ENCODE measurements around the gene SLAMF1. TPM values are rescaled to one million over a fixed set of nuclear protein-coding genes. Genes with fewer than 3 reads are reported as not detected.
A peak's percentile ranks its signal among the peaks of the same experiment; 100 is the strongest.
"Not testable (repeated sequence)": the region's sequence is repeated elsewhere in the genome, so short reads cannot be mapped to it uniquely, and the experiment has no call there.

SLAMF1 gene
- total RNA-seq, 4 donors from 2014 or later: 1.1 to 2.2 (median 1.7) TPM; not detected in 1

DNA sequence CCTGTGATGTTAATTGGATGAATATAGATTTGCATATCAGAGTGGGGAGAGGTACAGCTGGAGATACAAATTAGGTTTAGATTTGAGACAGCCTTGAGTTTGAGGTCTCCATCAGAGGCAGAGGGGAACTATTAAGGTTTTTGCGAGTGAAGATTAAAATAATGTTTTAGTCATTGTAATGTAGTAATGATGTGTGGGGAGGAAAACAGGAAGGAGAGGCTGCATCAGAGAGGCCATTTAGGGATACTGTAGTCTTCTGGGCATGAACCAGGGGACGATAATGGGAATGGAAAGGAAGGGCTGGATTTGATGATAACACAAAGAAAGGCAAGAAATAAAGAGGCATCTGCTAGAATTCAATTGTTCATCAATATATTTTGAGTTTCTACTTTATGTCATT, 77.0 kb downstream of the SLAMF1 start:
- Histone ChIP-seq H3K4me1 (no peaks in the 10 kb centered on the region), H3K4me3 (no peak overlapping the region), H3K9me3 (no peaks in the 10 kb centered on the region), H3K36me3 (no peaks in the 10 kb centered on the region), H3K27ac (no peak overlapping the region), H3K27me3 (no peaks in the 10 kb centered on the region)
- WGBS, 2 donors: 48 to 57% methylated on average over 2 of the region's 2 CpGs
- intact Hi-C loops (cut with DNase I): no loop called here
- TF ChIP-seq POLR2A (IDR thresholded peaks at IDR 0.05): no peak
- TF ChIP-seq, protein P1, sequence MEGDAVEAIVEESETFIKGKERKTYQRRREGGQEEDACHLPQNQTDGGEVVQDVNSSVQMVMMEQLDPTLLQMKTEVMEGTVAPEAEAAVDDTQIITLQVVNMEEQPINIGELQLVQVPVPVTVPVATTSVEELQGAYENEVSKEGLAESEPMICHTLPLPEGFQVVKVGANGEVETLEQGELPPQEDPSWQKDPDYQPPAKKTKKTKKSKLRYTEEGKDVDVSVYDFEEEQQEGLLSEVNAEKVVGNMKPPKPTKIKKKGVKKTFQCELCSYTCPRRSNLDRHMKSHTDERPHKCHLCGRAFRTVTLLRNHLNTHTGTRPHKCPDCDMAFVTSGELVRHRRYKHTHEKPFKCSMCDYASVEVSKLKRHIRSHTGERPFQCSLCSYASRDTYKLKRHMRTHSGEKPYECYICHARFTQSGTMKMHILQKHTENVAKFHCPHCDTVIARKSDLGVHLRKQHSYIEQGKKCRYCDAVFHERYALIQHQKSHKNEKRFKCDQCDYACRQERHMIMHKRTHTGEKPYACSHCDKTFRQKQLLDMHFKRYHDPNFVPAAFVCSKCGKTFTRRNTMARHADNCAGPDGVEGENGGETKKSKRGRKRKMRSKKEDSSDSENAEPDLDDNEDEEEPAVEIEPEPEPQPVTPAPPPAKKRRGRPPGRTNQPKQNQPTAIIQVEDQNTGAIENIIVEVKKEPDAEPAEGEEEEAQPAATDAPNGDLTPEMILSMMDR (IDR thresholded peaks at IDR 0.05): no peak
- DNase-seq: no peak

DNA sequence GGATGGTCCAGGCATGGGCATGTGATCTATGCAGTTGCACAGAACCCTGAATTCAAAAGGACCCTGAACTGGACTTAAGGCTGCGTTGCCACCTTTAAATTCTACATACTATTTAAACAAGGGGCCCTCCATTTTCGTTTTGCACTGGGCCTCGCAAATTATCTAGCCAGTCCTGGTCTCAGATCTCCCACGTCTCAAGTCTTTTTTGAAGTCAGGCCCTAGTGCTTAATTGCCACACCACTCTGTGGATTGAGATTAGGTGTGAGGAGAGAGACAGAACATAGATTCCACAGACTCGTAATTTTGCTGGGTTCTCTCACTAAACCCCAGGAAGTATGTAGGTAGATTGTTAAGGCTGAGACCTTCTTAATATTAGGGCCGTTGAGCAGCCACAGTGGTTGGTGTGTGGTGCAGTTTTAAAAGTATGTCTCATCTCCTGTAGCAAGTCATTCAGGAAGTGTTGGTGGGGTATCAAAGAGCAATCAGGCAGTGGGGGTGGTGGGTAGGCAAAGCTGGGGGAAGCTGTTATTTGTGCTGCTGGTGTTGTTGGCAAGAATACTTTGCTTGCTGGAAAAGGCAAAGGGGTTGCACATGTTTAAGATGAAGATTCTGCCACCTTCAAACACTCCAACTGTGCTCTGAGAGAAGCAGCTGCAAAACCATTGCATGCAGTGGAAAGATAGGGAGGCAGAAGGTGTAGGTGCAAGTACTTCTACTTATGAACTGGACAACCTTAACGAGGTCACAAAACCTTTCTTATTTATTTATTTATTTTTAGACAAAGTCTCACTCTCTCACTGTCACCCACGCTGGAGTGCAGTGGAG, 78.8 kb downstream of the SLAMF1 start:
- Histone ChIP-seq H3K9me3 (peaks cover 0 to 5% (median 0%) of the 10 kb centered on the region in 3 donors), H3K36me3 (no peaks in the 10 kb centered on the region), H3K27me3 (no peaks in the 10 kb centered on the region), H3K4me3 (no peak overlapping the region), H3K27ac (peak overlapping the region in 2 of 4 donors; percentile 49 to 54), H3K4me1 (no peaks in the 10 kb centered on the region)
- TF ChIP-seq, protein P1 (IDR thresholded peaks at IDR 0.05): no peak
- TF ChIP-seq POLR2A (IDR thresholded peaks at IDR 0.05): no peak
- no peak for DNase-seq
- 50 to 62% methylated on average over 8 of the region's 8 CpGs for WGBS, 2 donors
- intact Hi-C loops (cut with DNase I): no loop called here

DNA sequence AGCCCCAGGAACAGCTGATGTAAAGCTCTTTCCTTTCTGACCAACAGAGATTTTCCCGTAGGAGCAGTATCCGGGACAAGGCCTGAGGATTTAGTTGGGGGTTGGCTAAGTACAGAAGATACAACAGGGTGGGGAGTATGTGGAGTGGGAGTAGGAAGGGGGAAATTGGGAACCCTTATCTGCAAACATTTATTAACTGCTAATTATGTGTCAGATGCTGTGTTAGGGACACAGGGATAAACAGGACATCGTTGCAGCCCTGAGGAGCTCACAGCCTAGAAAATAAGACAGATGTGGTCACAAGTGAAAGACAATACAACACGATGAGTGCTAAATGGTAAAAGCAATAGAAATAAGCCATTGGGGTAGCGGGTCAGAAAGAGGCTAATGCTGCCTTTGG, 79.5 kb downstream of the SLAMF1 start:
- Histone ChIP-seq H3K27me3 (no peaks in the 10 kb centered on the region), H3K4me3 (no peak overlapping the region), H3K4me1 (no peaks in the 10 kb centered on the region), H3K36me3 (no peaks in the 10 kb centered on the region), H3K9me3 (peaks cover 0 to 8% (median 0%) of the 10 kb centered on the region in 3 donors), H3K27ac (peak overlapping the region in 2 of 4 donors; percentile 49 to 54)
- WGBS, 2 donors: 60 to 64% methylated on average over 4 to 5 of the region's 5 CpGs
- intact Hi-C loops (cut with DNase I): no loop called here
- TF ChIP-seq, protein P1 (IDR thresholded peaks at IDR 0.05): no peak
- no peak for TF ChIP-seq POLR2A (IDR thresholded peaks at IDR 0.05)
- no peak for DNase-seq

DNA sequence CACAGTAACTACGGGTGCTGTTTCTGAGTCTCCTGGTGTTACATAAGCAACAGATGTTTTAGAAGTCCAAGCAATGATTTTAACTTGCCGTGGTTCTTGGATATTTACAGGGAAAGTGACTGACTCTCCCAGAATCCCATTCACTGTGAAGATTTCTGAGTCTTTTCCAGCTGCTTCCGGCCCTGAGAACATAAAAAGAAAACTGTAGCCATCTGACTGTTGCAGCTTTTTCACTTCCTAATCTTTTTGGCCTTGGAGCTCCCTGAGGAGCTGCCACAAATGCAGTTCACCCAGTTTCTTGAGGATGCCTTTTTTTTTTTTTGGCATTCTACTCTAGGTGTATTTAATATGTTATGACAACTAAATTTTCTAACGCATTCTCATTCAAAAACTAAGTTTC, 81.3 kb downstream of the SLAMF1 start:
- H3K4me3 ChIP-seq: no peak overlapping the region
- WGBS, 2 donors: 53 to 73% methylated on average over 4 of the region's 4 CpGs
- TF ChIP-seq POLR2A (IDR thresholded peaks at IDR 0.05): no peak
- TF ChIP-seq, protein P1 (IDR thresholded peaks at IDR 0.05): no peak
- H3K36me3 ChIP-seq: no peaks in the 10 kb centered on the region
- H3K9me3 ChIP-seq: peaks cover 0 to 8% (median 0%) of the 10 kb centered on the region in 3 donors
- no peaks in the 10 kb centered on the region for H3K27me3 ChIP-seq
- intact Hi-C loops (cut with DNase I): no loop called here
- no peak overlapping the region for H3K27ac ChIP-seq
- DNase-seq: no peak
- no peaks in the 10 kb centered on the region for H3K4me1 ChIP-seq

DNA sequence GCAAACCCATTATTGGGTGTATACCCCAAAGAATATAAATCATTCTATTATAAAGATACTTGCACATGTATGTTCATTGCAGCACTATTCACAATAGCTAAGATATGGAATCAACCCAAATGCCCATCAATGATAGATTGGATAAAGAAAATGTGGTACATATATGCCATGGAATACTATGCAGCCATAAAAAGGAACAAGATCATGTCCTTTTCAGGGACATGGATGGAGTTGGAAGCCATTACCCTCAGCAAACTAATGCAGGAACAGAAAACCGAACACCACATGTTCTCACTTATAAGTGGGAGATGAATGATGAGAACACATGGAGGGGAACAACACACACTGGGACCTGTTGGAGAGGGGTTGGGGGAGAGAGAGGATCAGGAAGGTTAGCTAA, 83.6 kb downstream of the SLAMF1 start:
- H3K4me1 ChIP-seq; intact Hi-C loops (cut with DNase I); H3K9me3 ChIP-seq; H3K36me3 ChIP-seq; H3K4me3 ChIP-seq; DNase-seq; H3K27ac ChIP-seq; H3K27me3 ChIP-seq: not testable (repeated sequence)
- WGBS, 2 donors: 68 to 88% methylated on average over 1 of the region's 1 CpG

DNA sequence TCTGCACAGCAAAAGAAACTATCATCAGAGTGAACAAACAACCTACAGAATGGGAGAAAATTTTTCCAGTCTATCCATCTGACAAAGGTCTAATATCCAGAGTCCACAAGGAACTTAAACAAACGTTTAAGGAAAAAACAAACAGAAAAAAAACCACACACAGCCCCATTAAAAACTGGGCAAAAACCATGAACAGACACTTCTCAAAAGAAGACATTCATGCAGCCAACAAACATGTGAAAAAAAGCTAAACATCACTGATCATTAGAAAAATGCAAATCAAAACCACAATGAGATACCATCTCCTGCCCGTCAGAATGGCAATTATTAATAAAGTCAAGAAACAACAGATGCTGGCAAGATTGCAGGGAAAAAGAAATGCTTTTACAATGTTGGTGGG, 84.1 kb downstream of the SLAMF1 start:
- intact Hi-C loops (cut with DNase I); H3K36me3 ChIP-seq; DNase-seq; H3K27ac ChIP-seq; H3K9me3 ChIP-seq; H3K4me3 ChIP-seq; H3K4me1 ChIP-seq; H3K27me3 ChIP-seq: not testable (repeated sequence)
- WGBS, 2 donors: 62 to 72% methylated on average over 2 of the region's 2 CpGs
